ENCODE results near the gene TSC22D2.

DNA sequence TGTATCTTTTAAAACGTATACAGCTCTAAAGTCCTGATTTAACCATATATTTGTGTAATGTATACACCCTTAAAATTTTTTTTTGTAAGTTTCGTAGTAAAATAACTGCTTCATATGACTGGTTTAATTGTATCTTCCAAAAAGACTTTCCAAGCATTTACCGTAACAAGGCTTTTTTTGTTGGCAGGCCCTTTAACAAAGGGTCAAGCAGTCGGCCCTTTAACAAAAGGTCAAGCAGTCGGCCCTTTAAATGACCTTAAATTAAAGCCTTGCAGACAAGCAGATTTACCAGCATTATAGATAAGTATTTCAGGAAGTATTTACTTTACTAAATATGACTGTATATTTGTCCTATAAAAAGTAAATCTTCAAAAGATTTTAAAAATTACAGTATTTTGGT lies 28.1 kb downstream of the TSC22D2 start:
- TF ChIP-seq, protein P1, sequence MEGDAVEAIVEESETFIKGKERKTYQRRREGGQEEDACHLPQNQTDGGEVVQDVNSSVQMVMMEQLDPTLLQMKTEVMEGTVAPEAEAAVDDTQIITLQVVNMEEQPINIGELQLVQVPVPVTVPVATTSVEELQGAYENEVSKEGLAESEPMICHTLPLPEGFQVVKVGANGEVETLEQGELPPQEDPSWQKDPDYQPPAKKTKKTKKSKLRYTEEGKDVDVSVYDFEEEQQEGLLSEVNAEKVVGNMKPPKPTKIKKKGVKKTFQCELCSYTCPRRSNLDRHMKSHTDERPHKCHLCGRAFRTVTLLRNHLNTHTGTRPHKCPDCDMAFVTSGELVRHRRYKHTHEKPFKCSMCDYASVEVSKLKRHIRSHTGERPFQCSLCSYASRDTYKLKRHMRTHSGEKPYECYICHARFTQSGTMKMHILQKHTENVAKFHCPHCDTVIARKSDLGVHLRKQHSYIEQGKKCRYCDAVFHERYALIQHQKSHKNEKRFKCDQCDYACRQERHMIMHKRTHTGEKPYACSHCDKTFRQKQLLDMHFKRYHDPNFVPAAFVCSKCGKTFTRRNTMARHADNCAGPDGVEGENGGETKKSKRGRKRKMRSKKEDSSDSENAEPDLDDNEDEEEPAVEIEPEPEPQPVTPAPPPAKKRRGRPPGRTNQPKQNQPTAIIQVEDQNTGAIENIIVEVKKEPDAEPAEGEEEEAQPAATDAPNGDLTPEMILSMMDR (IDR thresholded peaks at IDR 0.05), result no peak
- TF ChIP-seq POLR2A (IDR thresholded peaks at IDR 0.05) (no peak), POLR2AphosphoS5 (IDR thresholded peaks at IDR 0.05) (no peak), EP300 (IDR thresholded peaks at IDR 0.05; ENCODE audit: low read depth) (no peak)
